HuH-7.5 (cell line): Measurements from ENCODE around the gene KRT7.
"Not testable (repeated sequence)": the region's sequence is repeated elsewhere in the genome, so short reads cannot be mapped to it uniquely, and the experiment has no call there.

ENCODE experiments used
- DNase-seq: peaks from one replicate; pipeline ENCODE4 v3.0.0; 2011; ENCODE audit warnings: low spot score

KRT7 gene

GRCh38 chr12:52255926-52256583, 23.0 kb downstream of the KRT7 start:
- no peak for DNase-seq

- DNase-seq, result no peak
These were observed 23.5 kb downstream of the KRT7 start for GRCh38 chr12:52256584-52256935.

DNA sequence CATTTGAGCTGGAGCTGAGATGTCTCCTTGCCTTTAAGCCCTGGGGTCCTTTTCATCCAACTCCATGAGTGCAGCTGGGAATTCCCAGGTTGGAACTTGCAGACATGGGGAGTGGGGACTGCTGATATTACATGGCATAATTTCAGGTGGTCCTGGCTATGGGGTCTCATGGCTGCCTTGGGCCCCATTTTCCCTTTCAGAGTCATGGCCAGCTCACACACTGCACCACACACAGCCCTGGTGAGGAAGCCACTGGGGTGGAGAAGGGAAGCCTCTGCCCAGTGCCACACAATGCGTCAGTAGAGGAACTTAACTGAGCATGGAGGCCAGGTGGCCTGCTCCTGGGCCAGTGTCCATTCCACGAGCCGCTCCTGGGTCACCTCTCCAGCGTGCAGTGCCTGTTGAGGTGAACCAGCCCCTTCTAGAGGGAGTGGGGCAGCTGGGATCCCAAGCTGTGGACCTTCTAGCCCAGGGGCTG, 24.1 kb downstream of the KRT7 start:
- no peak for DNase-seq

- not testable (repeated sequence) for DNase-seq
These were observed 24.9 kb downstream of the KRT7 start for GRCh38 chr12:52257922-52258321.

DNA sequence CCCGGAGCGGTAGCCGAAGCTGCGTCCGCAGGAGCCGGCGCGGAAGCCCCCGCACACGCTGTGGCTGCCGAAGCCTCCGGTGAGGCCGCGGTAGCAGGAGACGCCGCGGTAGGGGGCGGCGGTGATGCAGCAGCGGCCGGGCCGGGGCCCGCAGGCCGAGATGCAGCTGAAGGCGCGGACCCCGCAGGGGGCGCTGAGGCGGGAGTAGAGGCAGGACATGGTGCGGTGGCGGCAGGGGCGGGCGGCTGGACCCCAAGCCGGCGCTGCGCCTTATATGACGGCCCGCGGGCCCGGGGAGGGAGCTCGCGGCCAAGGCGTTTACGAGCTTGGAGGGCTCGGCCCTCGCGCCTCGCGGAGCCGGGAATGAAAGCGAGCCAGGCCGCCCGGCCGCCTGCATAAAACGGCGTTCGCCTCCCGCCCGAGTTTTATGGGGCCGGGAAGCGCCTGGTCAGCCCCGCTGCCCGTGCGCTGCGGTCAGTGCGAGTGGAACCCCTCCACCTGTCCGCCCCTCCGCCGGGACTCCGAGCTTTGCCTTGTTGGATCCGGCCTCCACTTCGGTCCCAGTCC, 25.4 kb downstream of the KRT7 start:
- DNase-seq, result no peak

DNA sequence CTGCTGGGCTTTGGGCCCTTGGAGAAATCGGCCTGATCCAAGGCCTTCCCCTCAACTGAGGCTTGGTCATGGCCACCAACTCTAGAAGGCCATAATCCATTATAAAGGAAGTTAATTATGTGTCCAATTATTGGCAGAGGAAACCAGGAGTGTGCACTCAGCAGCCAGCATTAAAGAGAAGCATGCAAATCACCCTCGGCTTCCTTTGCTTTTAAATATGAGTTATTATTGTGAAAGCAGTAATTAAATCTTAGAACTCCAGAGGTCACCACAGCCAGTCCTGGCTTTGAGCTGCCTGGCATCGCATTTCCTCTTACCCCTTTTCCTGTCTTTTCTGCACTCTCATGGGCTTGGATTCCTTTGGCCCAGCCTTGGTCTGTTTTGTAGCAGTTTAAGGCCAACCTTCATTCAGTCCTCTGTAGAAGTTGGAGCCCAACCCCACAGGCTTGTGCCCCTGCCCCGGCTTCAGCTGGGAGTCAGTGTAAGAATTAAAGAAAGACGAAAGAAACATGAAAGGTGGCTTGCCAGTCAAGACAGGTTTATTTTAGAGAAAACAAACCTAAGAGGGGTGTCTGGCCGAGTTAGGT, 26.7 kb downstream of the KRT7 start:
- DNase-seq, result no peak

DNA sequence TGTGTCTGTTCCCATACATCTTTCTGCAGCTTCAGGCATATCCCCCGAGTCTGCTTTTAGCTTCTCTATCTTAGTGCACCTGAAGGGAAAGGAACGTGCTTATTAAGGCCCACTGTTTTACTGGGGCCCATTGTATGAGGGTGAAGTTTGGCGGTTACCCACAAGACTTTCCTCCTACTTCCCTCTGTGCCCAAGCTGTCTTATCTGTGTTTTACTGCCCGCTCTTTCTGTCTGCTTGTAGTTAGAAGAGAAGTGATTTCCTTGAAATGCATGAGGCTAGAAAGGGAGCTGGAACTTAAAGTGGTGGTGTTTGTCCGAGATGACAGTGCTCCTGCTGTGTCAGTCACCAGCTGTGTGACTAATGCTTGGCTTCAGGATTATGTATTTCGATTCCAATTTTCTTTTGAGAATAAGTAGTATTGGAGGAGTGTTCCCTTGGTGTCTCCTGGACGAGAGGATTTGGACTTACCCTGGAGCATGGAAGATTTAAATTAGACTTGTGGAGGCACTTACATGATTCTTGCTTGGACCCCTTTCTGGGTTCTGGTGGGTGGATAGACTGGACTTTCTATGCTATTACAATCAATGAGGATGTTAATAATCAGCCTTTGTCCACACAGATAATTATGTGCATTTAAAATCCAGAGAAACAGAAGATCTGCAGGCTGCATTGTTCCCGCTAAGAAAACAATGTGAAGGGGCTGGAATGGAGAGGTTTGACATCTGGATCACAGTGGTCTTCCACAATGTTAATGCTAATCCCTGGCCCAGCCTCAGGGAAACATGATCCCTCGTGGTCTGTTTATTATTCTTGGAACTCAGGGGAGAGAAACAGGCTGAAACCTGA, 27.5 kb downstream of the KRT7 start:
- DNase-seq, result no peak

- DNase-seq, result no peak
These were observed 28.1 kb downstream of the KRT7 start for GRCh38 chr12:52261208-52261484.

GRCh38 chr12:52262286-52262685, 29.2 kb downstream of the KRT7 start:
- no peak for DNase-seq

DNA sequence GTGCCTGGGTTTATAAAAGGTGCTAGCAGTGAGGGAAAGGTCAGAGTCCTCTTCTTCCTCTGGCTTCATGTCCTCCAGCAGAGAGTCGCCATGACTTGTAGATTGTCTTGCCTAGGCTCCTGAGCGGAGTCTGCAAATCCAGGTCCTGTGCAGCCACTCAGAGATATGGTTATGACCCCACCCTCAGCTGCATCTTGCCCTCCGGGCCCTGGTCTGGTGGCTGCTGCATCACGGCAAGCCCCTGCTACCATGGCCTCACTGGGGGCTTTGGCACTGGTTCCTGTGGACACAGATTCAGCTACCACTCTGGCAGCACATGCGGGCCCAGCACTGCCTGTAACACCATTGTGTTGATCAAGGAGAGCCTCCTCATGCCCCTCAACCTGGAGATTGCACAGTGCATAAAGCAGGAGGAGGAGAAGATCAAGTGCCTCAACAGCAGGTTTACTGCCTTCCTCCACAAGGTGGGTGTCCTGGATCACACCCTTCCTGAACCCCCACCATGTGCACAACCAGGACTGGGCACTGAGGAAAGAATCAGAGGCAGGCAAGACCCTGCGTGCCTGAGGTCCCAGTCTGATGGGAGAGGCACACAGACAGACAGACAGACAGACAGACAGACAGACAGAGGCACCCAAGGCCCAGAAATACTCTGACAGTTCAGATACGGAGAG, 30.9 kb downstream of the KRT7 start:
- no peak for DNase-seq

DNA sequence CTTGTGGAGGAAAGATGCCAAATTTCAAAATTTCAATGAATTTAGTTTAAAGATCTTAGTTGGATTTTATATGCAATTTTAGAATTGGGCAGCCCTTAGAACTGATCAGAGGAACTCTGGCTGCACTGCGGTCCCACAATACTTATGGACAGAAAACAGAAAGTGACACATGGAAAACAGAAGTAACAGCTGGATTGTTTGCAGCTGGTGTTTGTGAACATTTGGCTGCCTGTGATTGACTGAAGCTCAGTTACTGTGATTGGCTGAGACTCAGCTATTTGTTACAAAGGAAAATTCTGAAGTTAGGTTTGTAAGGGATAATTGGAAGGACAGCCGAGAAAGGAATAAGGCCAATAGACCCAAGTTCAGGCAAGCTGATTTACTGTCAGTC, 31.4 kb downstream of the KRT7 start:
- DNase-seq, result no peak

DNA sequence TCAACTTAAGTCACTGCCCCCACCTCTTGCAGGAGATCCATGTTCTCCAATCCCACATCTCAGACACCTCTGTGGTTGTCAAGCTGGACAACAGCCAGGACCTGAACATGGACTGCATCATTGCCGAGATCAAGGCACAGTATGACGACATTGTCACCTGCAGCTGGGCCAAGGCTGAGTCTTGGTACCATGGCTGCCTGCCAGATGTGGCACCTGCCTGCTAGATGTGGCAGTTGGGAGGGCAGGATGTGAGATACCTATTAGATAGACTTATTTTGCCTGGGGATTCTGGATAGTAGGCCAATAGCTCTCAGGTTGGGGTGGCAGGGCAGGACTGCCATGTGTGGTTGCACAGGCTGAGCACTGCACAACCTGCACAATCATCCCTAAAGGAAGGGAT, 33.5 kb downstream of the KRT7 start:
- no peak for DNase-seq

DNA sequence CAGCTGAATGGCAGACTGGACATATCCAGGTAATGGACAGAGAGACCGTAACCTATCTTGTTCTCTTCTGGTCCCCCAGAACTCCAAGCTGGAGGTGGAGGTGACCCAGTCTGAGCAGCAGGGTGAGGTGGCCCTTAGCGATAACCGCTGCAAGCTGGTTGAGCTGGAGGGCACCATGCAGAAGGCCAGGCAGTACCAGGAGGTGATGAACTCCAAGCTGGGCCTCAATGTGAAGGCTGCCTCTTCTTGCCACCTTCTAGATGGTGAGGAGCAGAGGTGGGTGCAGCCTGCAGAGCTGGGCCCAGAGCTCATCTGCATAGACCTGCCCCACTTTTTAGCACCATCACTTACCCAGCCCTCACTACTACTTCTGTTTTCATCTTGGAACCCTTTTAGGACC, 34.2 kb downstream of the KRT7 start:
- DNase-seq, result no peak

GRCh38 chr12:52267699-52268098, 34.7 kb downstream of the KRT7 start:
- DNase-seq, result no peak

GRCh38 chr12:52268212-52268611, 35.2 kb downstream of the KRT7 start:
- no peak for DNase-seq

- DNase-seq, result no peak
These were observed 37.6 kb downstream of the KRT7 start for GRCh38 chr12:52270541-52271070.

DNA sequence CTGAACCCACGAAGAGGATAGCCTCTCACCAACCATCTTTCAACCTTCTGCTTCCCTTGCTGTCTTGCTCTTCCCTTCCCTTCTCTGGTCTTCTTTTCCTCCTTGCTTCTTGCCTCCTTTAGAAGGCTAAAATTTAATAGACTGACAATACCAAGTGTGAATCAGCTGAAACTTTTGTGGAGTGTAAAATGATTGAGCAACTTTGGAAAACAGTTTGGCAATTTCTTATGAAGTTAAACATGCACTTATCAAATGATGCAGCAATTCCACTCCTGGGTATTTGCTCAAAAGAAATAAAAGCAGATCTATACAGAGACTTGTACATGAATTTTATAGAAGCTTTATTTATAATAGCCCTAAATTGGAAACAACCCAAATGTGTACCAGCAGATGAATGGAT, 38.1 kb downstream of the KRT7 start:
- no peak for DNase-seq

DNA sequence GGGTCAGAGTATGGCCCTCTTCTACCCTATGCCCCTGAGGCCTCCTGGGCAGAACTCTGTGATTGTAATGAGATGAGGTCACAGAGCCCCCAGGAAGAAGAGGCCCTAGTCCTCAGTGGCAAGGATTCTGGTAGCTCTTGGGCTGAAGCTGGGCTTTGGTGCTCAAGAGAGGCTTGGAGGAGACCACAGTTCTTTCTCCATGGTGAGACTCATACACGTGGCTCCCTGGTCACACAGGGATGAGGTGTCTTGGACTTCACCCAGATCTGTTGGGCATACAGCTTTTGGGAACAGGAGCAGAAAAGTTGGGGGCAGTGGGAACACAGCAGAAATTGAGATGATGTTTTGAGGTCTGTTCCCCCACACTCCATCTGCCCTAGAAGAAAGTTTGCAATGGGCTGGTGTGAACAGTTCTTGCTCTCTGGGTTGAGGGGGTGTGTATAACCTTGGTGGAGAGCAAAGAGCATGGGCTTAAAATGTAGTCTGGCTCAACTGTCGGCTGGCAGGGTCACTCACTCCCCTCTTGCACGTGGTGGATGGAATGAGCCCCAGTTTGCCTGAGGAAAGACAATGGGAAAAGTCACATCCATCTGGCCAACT, 41.6 kb downstream of the KRT7 start, which contains the start of gene KRT86:
TSS of gene KRT86 (plus strand) at position 125 of the 600 bp plus-strand sequence. CDS start 27,272 bp downstream, outside the sequence.
- DNase-seq, result no peak

DNA sequence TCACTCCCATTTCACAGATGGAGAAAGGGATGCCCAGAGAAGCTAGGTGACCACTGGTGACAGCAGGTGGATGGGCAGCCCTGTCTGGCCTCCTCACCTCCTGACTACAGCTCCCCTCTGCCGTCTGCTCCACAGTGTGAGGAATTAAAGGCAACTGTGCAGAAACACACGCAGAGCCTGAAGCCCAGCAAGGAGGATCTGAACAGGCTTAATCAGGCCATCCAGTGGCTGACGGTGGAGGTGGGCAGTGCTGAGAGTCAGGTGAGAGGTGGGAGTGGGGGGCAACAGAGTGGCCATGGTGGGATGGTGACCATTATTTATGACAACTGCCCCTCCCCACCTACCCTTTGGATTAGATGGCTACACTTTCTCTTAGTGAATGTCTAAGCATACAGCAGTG, 42.6 kb downstream of the KRT7 start:
- no peak for DNase-seq

- no peak for DNase-seq
These were observed 44.6 kb downstream of the KRT7 start for GRCh38 chr12:52277486-52278245.
